H9 (cell line): ENCODE results near the gene CCDC27. TPM values are rescaled to one million over a fixed set of nuclear protein-coding genes. Genes with fewer than 3 reads are reported as not detected.

Experiments used
- DNase-seq: peaks from one replicate; pipeline ENCODE4 v3.0.0-alpha.2; 2017
- H2AFZ ChIP-seq: one replicate; pipeline ENCODE4 v1.6.1; 2013; ENCODE audit warnings: mild to moderate bottlenecking, low read length, control low read depth, moderate library complexity
- H2AK5ac ChIP-seq: 2 replicates; pipeline ENCODE4 v1.6.1; 2013; ENCODE audit warnings: low read length, control low read depth, mixed read lengths; ENCODE audit not compliant: insufficient read length
- H2BK120ac ChIP-seq: one replicate; pipeline ENCODE4 v1.6.1; 2013; ENCODE audit warnings: low read depth, mild to moderate bottlenecking, low read length, control low read depth, inconsistent platforms; ENCODE audit not compliant: poor library complexity, severe bottlenecking
- H2BK12ac ChIP-seq: 2 replicates; pipeline ENCODE4 v1.6.1; 2013; ENCODE audit warnings: low read length, control low read depth, mixed read lengths, low read depth; ENCODE audit not compliant: insufficient read length
- H2BK15ac ChIP-seq: 2 replicates; pipeline ENCODE4 v1.6.1; 2013; ENCODE audit warnings: low read depth, low read length, control low read depth
- H2BK20ac ChIP-seq: one replicate; pipeline ENCODE4 v1.6.1; 2013; ENCODE audit warnings: low read depth, mild to moderate bottlenecking, low read length, control low read depth, inconsistent platforms; ENCODE audit not compliant: poor library complexity, severe bottlenecking
- H2BK5ac ChIP-seq: 2 replicates; pipeline ENCODE4 v1.6.1; 2013; ENCODE audit warnings: low read length, control low read depth, mixed read lengths; ENCODE audit not compliant: insufficient read length
- H3K14ac ChIP-seq: 2 replicates; pipeline ENCODE4 v1.6.1; 2013; ENCODE audit warnings: low read length, control low read depth; ENCODE audit not compliant: insufficient read depth
- H3K18ac ChIP-seq: 2 replicates; pipeline ENCODE4 v1.6.1; 2013; ENCODE audit warnings: low read depth, mild to moderate bottlenecking, mixed read lengths, low read length, control low read depth; ENCODE audit not compliant: insufficient read length
- H3K23ac ChIP-seq: 2 replicates; pipeline ENCODE4 v1.6.1; 2013; ENCODE audit warnings: low read length, control low read depth, mixed read lengths, low read depth; ENCODE audit not compliant: insufficient read length
- H3K23me2 ChIP-seq: 2 replicates; pipeline ENCODE4 v1.6.1; 2013; ENCODE audit warnings: low read depth, mild to moderate bottlenecking, mixed read lengths, low read length, control low read depth; ENCODE audit not compliant: insufficient read length, poor library complexity, severe bottlenecking
- H3K27ac ChIP-seq: 2 replicates; pipeline ENCODE4 v1.5.1; 2013; ENCODE audit warnings: low read length, control low read depth, mixed read lengths, low read depth; ENCODE audit not compliant: insufficient read length
- H3K27me3 ChIP-seq: 2 replicates; pipeline ENCODE4 v1.6.1; 2013; ENCODE audit warnings: low read length, control low read depth, inconsistent platforms; ENCODE audit not compliant: insufficient read depth
- H3K4ac ChIP-seq: 2 replicates; pipeline ENCODE4 v1.6.1; 2013; ENCODE audit warnings: low read depth, mild to moderate bottlenecking, control low read depth, inconsistent platforms, low read length, moderate library complexity
- H3K4me1 ChIP-seq: 2 replicates; pipeline ENCODE4 v1.6.1; 2013; ENCODE audit warnings: low read length, control low read depth, inconsistent platforms; ENCODE audit not compliant: insufficient read depth
- H3K4me2 ChIP-seq: 2 replicates; pipeline ENCODE4 v1.6.1; 2013; ENCODE audit warnings: low read length, control low read depth, mixed read lengths; ENCODE audit not compliant: insufficient read length, insufficient read depth
- H3K56ac ChIP-seq: 2 replicates; pipeline ENCODE4 v1.6.1; 2013; ENCODE audit warnings: low read depth, mild to moderate bottlenecking, mixed read lengths, low read length, control low read depth; ENCODE audit not compliant: insufficient read length
- H3K79me1 ChIP-seq: 2 replicates; pipeline ENCODE4 v1.6.1; 2013; ENCODE audit warnings: low read depth, mild to moderate bottlenecking, moderate library complexity, low read length, control low read depth, inconsistent platforms; ENCODE audit not compliant: insufficient read depth, poor library complexity, severe bottlenecking
- H3K79me2 ChIP-seq: 2 replicates; pipeline ENCODE4 v1.6.1; 2013; ENCODE audit warnings: low read length, control low read depth, inconsistent platforms; ENCODE audit not compliant: insufficient read depth
- H3K9ac ChIP-seq: 2 replicates; pipeline ENCODE4 v1.6.1; 2013; ENCODE audit warnings: low read length, control low read depth, mixed read lengths; ENCODE audit not compliant: insufficient read length; ENCODE audit errors: extremely low read depth
- H3K9me3 ChIP-seq: one replicate; pipeline ENCODE4 v1.6.1; 2013; ENCODE audit warnings: low read depth, low read length, inconsistent platforms; ENCODE audit not compliant: control insufficient read depth
- H3T11ph ChIP-seq: one replicate; pipeline ENCODE4 v1.6.1; 2013; ENCODE audit warnings: mild to moderate bottlenecking, low read length, control low read depth, inconsistent platforms
- H4K20me1 ChIP-seq: one replicate; pipeline ENCODE4 v1.6.1; 2013; ENCODE audit not compliant: control insufficient read depth, insufficient read length, insufficient read depth
- H4K5ac ChIP-seq: 2 replicates; pipeline ENCODE4 v1.6.1; 2013; ENCODE audit warnings: low read depth, mild to moderate bottlenecking, mixed read lengths, low read length, control low read depth; ENCODE audit not compliant: insufficient read length
- H4K8ac ChIP-seq: replicated peaks from 2 replicates; pipeline ENCODE4 v1.6.1; 2013; ENCODE audit warnings: low read length, control low read depth, mixed read lengths, low read depth; ENCODE audit not compliant: insufficient read length
- H4K91ac ChIP-seq: 2 replicates; pipeline ENCODE4 v1.6.1; 2013; ENCODE audit warnings: low read depth, mild to moderate bottlenecking, moderate library complexity, mixed read lengths, low read length, control low read depth; ENCODE audit not compliant: insufficient read length
- H3K27ac Mint-ChIP-seq, 3 experiments: 2 replicates in 2 of 3; 3 replicates in 1 of 3; pipeline ENCODE4 v1.8.0; 2020 to 2021; ENCODE audit warnings: mixed read lengths in 3 of 3, mild to moderate bottlenecking in 1 of 3, moderate library complexity in 1 of 3
- H3K27me3 Mint-ChIP-seq: 2 replicates; pipeline ENCODE4 v1.8.0; 2021; ENCODE audit warnings: low read depth, mild to moderate bottlenecking, moderate library complexity, mixed read lengths
- H3K36me3 Mint-ChIP-seq, 3 experiments: 2 replicates in 2 of 3; 3 replicates in 1 of 3; pipeline ENCODE4 v1.8.0; 2020 to 2021; ENCODE audit warnings: low read depth in 3 of 3, mixed read lengths in 3 of 3; ENCODE audit not compliant: insufficient read depth in 1 of 3
- H3K4me1 Mint-ChIP-seq, 2 experiments: 2 replicates each; pipeline ENCODE4 v1.8.0; 2020; ENCODE audit warnings: mixed read lengths in 2 of 2
- H3K4me3 Mint-ChIP-seq, 2 experiments: 2 replicates in 1 of 2; 3 replicates in 1 of 2; pipeline ENCODE4 v1.8.0; 2020 to 2021; ENCODE audit warnings: mild to moderate bottlenecking in 2 of 2, mixed read lengths in 2 of 2, moderate library complexity in 1 of 2
- H3K9me3 Mint-ChIP-seq, 2 experiments: 2 replicates in 1 of 2; 3 replicates in 1 of 2; pipeline ENCODE4 v1.8.0; 2020; ENCODE audit warnings: mild to moderate bottlenecking in 2 of 2, mixed read lengths in 2 of 2, moderate library complexity in 1 of 2
- CTCF ChIP-seq: fragments of 200-600 bp; sonication (generic); conservative IDR thresholded peaks from 3 replicates; pipeline ENCODE4 v1.8.0; 2021; ENCODE audit warnings: antibody characterized with exemption, mild to moderate bottlenecking
- WGBS: extraction: QIAGEN DNeasy Blood & Tissue Kit; methylation state at CpG from one replicate; pipeline ENCODE4 v1.1.7; 2013; ENCODE audit warnings: missing lambda C conversion rate, low lambda C conversion rate, mixed read lengths; ENCODE audit not compliant: insufficient read length; ENCODE audit errors: extremely low coverage; 5-methylcytosine and 5-hydroxymethylcytosine counted together
- total RNA-seq: library from RNA; stranded (reverse); gene quantifications from 2 replicates; pipeline ENCODE4 v1.2.1, GENCODE V29; 2021

Gene CCDC27
- total RNA-seq, 1 experiment from 2014 or later: not detected

DNA sequence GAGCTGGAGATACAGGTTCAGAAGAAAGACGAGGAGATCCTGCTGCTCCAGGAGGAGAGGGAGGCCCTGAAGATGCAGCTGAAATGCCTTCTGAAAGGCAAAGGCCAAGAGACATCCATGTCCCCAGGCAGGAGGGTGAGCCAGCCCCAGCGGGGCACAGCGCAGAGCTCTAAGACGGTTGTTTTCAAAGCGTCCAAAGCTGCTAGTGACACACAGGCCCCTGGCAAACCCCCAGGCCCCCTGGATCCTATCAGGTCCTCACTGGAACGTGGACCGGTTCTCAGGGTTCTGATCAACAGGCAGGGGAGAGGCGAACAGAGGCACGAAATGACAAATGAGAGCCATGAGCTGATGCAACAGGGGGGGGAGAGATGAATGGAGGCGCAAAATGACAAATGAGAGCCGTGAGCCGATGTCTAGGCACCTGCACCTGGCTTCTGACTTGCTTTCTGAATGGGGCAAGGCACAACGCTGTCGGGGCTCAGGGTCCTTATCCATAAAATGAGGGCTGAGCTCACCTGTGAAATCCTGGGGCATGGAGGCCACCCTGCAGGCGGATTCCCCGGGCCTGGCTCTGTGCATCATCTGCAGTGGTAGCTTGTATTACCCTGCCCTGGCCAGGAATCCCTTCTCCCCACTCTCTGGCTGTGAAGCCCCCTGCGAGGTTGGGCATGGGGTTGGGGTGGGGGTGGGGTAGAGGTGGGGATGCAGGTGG, 9.2 kb downstream of the CCDC27 start:
- no peak overlapping the region for H2BK5ac ChIP-seq
- no peaks in the 10 kb centered on the region for H3K23me2 ChIP-seq
- H2AFZ ChIP-seq: no peak overlapping the region
- no peak overlapping the region for H4K5ac ChIP-seq
- H3K27ac ChIP-seq: no peak overlapping the region
- H4K91ac ChIP-seq: no peak overlapping the region
- Mint-ChIP-seq H3K4me3 (no peak overlapping the region), H3K4me1 (peaks cover 0 to 3% of the 10 kb centered on the region in 2 experiments; a peak in 3 of 4 replicates), H3K27me3 (peaks cover 58% of the 10 kb centered on the region), H3K9me3 (peaks cover 15 to 18% of the 10 kb centered on the region in 2 experiments; a peak in 4 of 5 replicates), H3K36me3 (peaks cover 0 to 6% (median 5%) of the 10 kb centered on the region in 3 experiments; a peak in 5 of 7 replicates), H3K27ac (no peak overlapping the region; a peak in 1 of 7 replicates)
- H3K14ac ChIP-seq: no peak overlapping the region; the same call in 1 of the 2 replicates
- no peak overlapping the region for H3K18ac ChIP-seq
- H3K56ac ChIP-seq: no peak overlapping the region
- DNase-seq: no peak
- no peaks in the 10 kb centered on the region for H3K9me3 ChIP-seq
- H2BK20ac ChIP-seq: no peak overlapping the region
- H2BK120ac ChIP-seq: no peak overlapping the region
- H2BK15ac ChIP-seq: no peak overlapping the region
- no peak for TF ChIP-seq CTCF
- peak overlapping the region; percentile 10 for H4K8ac ChIP-seq
- H2BK12ac ChIP-seq: no peak overlapping the region
- no peak overlapping the region for H3K23ac ChIP-seq
- WGBS: no CpG with 5 or more reads among the region's 17 CpGs
- no peak overlapping the region for H3K4ac ChIP-seq
- no peak overlapping the region for H3T11ph ChIP-seq
- H3K4me1 ChIP-seq: no peaks in the 10 kb centered on the region
- no peaks in the 10 kb centered on the region for H4K20me1 ChIP-seq
- no peaks in the 10 kb centered on the region for H3K79me2 ChIP-seq
- H3K79me1 ChIP-seq: no peaks in the 10 kb centered on the region
- H3K4me2 ChIP-seq: no peak overlapping the region
- H3K9ac ChIP-seq: no peak overlapping the region
- H3K27me3 ChIP-seq: no peaks in the 10 kb centered on the region
- H2AK5ac ChIP-seq: no peak overlapping the region
